ENCODE measurements around the gene INSM2. TPM values are rescaled to one million over a fixed set of nuclear protein-coding genes. Genes with fewer than 3 reads are reported as not detected.
A peak's percentile ranks its signal among the peaks of the same experiment; 100 is the strongest.

INSM2 gene
- total and polyA plus RNA-seq, 2 of the 13 experiments (the other 11 are each of a cell fraction or from before 2014, with no cell fraction given), result not detected

DNA sequence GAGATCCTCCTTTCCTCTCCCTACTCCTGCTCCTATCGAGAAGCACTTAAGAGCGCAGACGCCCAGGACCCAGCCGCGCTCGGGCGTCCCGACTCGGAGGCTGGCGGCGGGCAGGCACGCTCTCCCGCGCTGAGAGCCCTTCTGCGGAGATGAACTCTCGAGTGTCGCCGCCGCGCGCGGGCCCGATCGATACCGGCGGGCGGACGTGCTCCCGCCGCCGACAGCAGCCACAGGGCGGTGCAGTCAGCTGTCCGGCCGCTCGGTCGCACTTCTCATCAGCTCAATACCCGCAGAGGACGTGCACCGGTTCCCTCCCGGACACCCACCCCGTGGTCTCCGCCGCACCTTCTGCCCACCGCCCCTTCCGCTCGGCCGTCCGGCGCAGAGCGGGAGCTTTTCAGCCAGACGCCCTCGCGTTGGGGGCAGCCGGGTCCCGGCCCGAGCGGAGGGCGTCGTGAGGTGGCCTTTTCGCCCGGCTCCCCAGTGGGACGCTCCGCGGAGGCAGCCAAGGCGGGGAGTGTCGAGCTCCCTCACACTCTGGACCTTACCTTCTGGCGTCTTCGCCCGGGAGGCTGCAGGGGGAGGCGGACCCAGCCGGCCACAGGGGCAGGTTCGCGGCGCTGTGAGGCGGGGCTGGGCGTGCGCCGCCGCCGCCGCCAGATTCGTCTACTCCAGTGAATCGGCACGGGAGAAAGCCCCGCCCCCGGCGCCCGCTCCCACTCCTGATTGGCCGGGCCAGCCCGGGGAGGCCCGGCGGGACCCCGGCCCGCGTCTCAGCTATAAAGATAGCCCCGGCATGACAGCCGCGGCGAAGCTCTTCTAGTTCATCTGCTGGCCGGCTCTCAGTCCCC lies at the start of gene INSM2 (continued):
- TF ChIP-seq ZBTB21 (CRISPR knock-in tag; IDR thresholded peaks at IDR 0.05), result no peak
- TF ChIP-seq ZNF839 (CRISPR knock-in tag; IDR thresholded peaks at IDR 0.05; ENCODE audit: borderline replicate concordance), result no peak; the same call in 1 of the 2 replicates
- peak; percentile 78; the same call in 1 of the 2 replicates for TF ChIP-seq ZNF547 (CRISPR knock-in tag; IDR thresholded peaks at IDR 0.05)
- TF ChIP-seq NCOR1 (IDR thresholded peaks at IDR 0.05; ENCODE audit: borderline replicate concordance, low read length), result no peak
- TF ChIP-seq NR2F6 (IDR thresholded peaks at IDR 0.05), result no peak
- peak; percentile 14; the same call in 1 of the 2 replicates for TF ChIP-seq NR2F6 (CRISPR knock-in tag; IDR thresholded peaks at IDR 0.05)
- peak; percentile 96 for TF ChIP-seq ZNF781 (CRISPR knock-in tag; IDR thresholded peaks at IDR 0.05; ENCODE audit: borderline replicate concordance, not compliant biosample characterization)
- peak; percentile 83 for TF ChIP-seq PHF21A (CRISPR knock-in tag; IDR thresholded peaks at IDR 0.05)
- TF ChIP-seq ZSCAN9 (CRISPR knock-in tag; IDR thresholded peaks at IDR 0.05; ENCODE audit: borderline replicate concordance), result no peak
- TF ChIP-seq, protein P1, sequence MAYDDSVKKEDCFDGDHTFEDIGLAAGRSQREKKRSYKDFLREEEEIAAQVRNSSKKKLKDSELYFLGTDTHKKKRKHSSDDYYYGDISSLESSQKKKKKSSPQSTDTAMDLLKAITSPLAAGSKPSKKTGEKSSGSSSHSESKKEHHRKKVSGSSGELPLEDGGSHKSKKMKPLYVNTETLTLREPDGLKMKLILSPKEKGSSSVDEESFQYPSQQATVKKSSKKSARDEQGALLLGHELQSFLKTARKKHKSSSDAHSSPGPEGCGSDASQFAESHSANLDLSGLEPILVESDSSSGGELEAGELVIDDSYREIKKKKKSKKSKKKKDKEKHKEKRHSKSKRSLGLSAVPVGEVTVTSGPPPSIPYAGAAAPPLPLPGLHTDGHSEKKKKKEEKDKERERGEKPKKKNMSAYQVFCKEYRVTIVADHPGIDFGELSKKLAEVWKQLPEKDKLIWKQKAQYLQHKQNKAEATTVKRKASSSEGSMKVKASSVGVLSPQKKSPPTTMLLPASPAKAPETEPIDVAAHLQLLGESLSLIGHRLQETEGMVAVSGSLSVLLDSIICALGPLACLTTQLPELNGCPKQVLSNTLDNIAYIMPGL (CRISPR knock-in tag; IDR thresholded peaks at IDR 0.05; ENCODE audit: borderline replicate concordance in 1 of 2, low read depth in 1 of 2), result peak; percentile 59 to 92; a peak in 3 of 4 replicates
- TF ChIP-seq DR1 (CRISPR knock-in tag; IDR thresholded peaks at IDR 0.05), result peak; percentile 53; the same call in 1 of the 2 replicates
- TF ChIP-seq, protein P2, sequence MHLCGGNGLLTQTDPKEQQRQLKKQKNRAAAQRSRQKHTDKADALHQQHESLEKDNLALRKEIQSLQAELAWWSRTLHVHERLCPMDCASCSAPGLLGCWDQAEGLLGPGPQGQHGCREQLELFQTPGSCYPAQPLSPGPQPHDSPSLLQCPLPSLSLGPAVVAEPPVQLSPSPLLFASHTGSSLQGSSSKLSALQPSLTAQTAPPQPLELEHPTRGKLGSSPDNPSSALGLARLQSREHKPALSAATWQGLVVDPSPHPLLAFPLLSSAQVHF (CRISPR knock-in tag; IDR thresholded peaks at IDR 0.05), result no peak; the same call in 1 of the 2 replicates
- TF ChIP-seq MIXL1 (CRISPR knock-in tag; IDR thresholded peaks at IDR 0.05), result no peak
- TF ChIP-seq MEF2D (CRISPR knock-in tag; IDR thresholded peaks at IDR 0.05), result peak; percentile 43; the same call in 1 of the 2 replicates
- TF ChIP-seq, protein P3, sequence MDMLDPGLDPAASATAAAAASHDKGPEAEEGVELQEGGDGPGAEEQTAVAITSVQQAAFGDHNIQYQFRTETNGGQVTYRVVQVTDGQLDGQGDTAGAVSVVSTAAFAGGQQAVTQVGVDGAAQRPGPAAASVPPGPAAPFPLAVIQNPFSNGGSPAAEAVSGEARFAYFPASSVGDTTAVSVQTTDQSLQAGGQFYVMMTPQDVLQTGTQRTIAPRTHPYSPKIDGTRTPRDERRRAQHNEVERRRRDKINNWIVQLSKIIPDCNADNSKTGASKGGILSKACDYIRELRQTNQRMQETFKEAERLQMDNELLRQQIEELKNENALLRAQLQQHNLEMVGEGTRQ (IDR thresholded peaks at IDR 0.05; ENCODE audit: low read depth, low read length), result no peak
- TF ChIP-seq, protein P3 (CRISPR knock-in tag; IDR thresholded peaks at IDR 0.05; ENCODE audit: borderline replicate concordance), result no peak
- TF ChIP-seq KAT2B (IDR thresholded peaks at IDR 0.05; ENCODE audit: borderline replicate concordance, low read depth, low read length), result no peak; the same call in 1 of the 2 replicates
- no peak for TF ChIP-seq KLF6 (CRISPR knock-in tag; IDR thresholded peaks at IDR 0.05)

All from HepG2 (cell line).